ENCODE results near the gene ZFYVE16.
"Not testable (repeated sequence)": the region's sequence is repeated elsewhere in the genome, so short reads cannot be mapped to it uniquely, and the experiment has no call there.

The ZFYVE16 gene

DNA sequence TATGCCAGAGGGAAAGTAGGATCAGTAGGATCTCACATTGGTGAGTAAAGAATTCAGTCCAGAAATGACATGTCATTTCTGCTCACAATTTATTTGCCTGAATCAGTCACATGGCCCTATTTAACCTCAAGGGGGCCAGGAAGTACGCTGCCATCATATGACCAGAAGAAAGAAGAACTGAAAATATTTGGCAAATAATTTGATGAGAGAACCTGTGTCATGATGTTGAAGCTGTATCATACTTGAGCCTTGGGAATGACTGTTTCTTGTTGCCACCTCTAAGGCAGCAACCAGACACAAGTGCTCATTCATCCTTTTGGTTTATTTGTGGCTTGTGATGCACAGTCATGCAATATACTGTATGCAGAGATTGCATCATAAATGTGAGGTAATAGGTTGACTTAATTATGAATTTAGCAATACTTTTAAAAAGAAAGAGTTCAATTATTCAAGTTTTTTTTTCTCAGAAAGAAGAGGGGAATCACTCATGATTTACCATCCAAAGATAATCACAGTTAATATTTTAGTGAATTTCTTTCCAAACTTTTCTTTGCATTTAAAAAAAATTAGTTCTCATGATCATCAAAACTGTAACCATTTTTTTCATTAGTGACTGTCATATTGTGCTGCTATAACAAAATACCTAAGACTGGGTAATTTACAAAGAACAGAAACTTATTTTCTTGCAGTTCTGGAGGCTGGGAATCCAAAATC lies 8.2 kb upstream of the ZFYVE16 start:
- ATAC-seq (replicated peaks), result peak; percentile 96 to 99
- H3K4me1 Mint-ChIP-seq, result peaks cover 10 to 12% of the 10 kb centered on the region in 2 donors
- H3K36me3 Mint-ChIP-seq, result peaks cover 1 to 5% of the 10 kb centered on the region in 2 donors
- no peak overlapping the region for H3K4me3 Mint-ChIP-seq
- DNase-seq, result peak; percentile 30
- H3K27ac Mint-ChIP-seq, result peak overlapping the region; percentile 69
- H3K9me3 Mint-ChIP-seq, result peaks cover 0 to 7% of the 10 kb centered on the region in 2 donors
- H3K27me3 Mint-ChIP-seq, result peaks cover 6 to 11% of the 10 kb centered on the region in 2 donors

GRCh38 chr5:80400368-80400767 lies 7.5 kb upstream of the ZFYVE16 start:
- DNase-seq; ATAC-seq (replicated peaks); H3K4me3 Mint-ChIP-seq; H3K36me3 Mint-ChIP-seq; H3K9me3 Mint-ChIP-seq; H3K27me3 Mint-ChIP-seq; H3K27ac Mint-ChIP-seq: not testable (repeated sequence)
- H3K4me1 Mint-ChIP-seq, result peaks cover 10 to 12% of the 10 kb centered on the region in 2 donors

GRCh38 chr5:80403782-80404181 lies 4.1 kb upstream of the ZFYVE16 start:
- H3K27me3 Mint-ChIP-seq, result no peaks in the 10 kb centered on the region
- no peak overlapping the region for H3K27ac Mint-ChIP-seq

DNA sequence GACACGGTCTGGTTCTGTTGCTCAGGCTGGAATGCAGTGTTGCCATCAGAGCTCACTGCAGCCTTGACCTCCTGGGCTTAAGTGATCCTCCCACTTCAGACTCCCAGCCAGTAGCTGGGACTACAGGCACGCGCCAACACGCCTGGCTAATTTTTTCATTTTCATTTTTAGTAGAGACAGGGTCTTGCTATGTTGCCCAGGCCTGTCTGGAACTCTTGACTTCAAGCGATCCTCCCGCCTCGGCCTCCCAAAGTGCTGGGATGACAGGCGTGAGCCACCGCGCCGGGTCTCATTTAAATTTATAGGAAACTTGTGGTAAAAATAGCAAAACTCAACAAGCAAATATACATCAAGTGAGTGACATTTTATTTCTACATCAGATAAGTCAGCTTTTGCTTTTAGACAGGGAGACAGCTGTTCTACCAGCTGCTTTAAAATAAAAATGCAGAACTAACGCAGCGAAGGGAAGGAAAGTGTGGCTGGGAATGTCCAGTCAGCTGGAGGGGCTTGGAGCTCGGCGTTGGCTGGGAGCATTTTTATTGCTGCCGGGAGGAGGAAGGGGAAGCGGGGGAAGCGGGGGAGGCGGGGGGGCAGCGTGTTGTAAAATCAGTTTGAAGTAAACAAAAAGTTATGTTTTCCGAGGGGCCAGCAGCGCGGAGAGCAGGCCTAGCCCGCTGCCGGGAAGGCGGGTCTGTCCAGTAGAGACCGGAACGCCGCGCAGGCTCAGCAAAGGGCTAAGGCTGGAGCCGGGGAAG lies 707 bp upstream of the ZFYVE16 start:
- peaks cover 7 to 12% of the 10 kb centered on the region in 2 donors for H3K4me1 Mint-ChIP-seq
- no peaks in the 10 kb centered on the region for H3K27me3 Mint-ChIP-seq
- peak overlapping the region; percentile 100 for H3K27ac Mint-ChIP-seq
- ATAC-seq (replicated peaks) (peak in 1 of 2 donors; percentile 1), DNase-seq (peak; percentile 4)
- H3K36me3 Mint-ChIP-seq, result peaks cover 0 to 11% of the 10 kb centered on the region in 2 donors
- H3K9me3 Mint-ChIP-seq, result no peaks in the 10 kb centered on the region
- peak overlapping the region; percentile 97 to 98 for H3K4me3 Mint-ChIP-seq

More at GRCh38 chr5:80403782-80404181, 4.1 kb upstream of the ZFYVE16 start:
- Mint-ChIP-seq H3K4me1 (peaks cover 10 to 13% of the 10 kb centered on the region in 2 donors), H3K9me3 (peaks cover 0 to 7% of the 10 kb centered on the region in 2 donors), H3K36me3 (peaks cover 0 to 9% of the 10 kb centered on the region in 2 donors), H3K4me3 (no peak overlapping the region)
- no peak for ATAC-seq (replicated peaks)
- no peak for DNase-seq

- H3K27ac Mint-ChIP-seq, result peak overlapping the region; percentile 100
- ATAC-seq (replicated peaks), result peak; percentile 29 to 45
Observed at GRCh38 chr5:80408484-80409366, 861 bp downstream of the ZFYVE16 start.

DNA sequence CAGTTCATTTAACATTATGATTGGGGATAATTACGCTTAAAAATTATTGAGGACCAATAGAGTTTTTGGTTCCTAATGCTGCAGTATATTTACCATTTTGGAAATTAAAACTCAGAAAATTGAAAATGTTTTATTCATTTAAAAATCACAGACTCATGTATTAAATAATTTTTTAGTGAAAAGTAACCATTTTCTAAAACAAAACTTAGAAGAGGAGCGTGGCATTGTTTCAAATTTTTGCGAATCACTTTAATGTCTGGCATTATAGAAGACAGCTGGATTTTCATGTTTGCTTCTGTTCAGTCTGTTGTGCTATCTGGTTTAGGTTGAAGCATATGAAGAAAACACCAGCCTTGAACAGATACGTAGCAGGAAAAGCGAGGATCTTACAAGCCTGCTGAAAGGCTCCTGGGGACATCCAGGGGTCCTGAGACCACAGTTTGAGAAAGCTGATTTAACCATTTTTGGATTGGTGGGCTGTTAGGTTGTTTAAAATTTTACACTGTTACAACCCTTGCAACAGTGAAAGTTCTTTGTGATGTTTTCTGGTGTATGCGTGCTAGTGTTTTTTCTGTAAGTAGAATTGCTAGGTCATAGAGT lies 1.6 kb downstream of the ZFYVE16 start:
- Mint-ChIP-seq H3K4me1 (peaks cover 9 to 12% of the 10 kb centered on the region in 2 donors), H3K4me3 (no peak overlapping the region), H3K9me3 (no peaks in the 10 kb centered on the region), H3K27ac (no peak overlapping the region), H3K27me3 (no peaks in the 10 kb centered on the region), H3K36me3 (peaks cover 3 to 17% of the 10 kb centered on the region in 2 donors)
- DNase-seq (no peak), ATAC-seq (replicated peaks) (no peak)

More at GRCh38 chr5:80408484-80409366, 861 bp downstream of the ZFYVE16 start:
- Mint-ChIP-seq H3K4me3 (peak overlapping the region; percentile 97 to 98), H3K4me1 (peaks cover 7 to 12% of the 10 kb centered on the region in 2 donors), H3K9me3 (no peaks in the 10 kb centered on the region), H3K36me3 (peaks cover 0 to 11% of the 10 kb centered on the region in 2 donors), H3K27me3 (no peaks in the 10 kb centered on the region)
- DNase-seq, result no peak

DNA sequence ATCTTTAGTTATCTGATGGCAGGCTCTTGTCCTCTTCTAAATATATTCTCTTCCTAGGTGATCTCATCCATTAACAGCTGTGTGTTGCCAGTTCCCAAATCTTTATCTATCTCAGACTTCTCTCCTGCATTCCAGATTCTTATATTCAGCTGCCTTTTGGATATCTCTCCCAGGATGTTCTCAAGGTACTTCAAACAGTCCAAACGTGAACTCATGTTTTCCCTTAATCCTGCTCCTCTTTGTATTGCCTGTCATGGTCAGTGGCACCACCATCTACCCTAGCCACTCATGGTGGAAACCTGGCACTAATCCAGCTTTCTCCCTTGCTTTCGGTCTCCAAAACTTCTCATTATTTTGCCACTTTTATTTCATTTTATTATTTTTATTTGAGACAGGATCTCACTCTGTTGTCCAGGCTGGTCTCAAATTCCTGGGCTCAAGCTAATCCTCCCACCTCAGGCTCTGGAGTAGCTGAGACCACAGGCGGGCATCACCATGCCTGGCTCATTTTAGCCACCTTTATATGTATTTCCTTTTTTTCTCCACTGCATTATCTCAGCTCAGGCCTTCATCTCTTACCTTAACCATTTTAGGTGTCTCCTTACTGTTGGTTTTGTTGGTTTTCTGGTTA lies 3.8 kb downstream of the ZFYVE16 start:
- Mint-ChIP-seq H3K4me3 (no peak overlapping the region), H3K27me3 (no peaks in the 10 kb centered on the region), H3K36me3 (peaks cover 8 to 20% of the 10 kb centered on the region in 2 donors), H3K27ac (no peak overlapping the region), H3K9me3 (no peaks in the 10 kb centered on the region), H3K4me1 (peaks cover 9 to 12% of the 10 kb centered on the region in 2 donors)
- DNase-seq (no peak), ATAC-seq (replicated peaks) (no peak)

GRCh38 chr5:80414113-80414512 lies 6.2 kb downstream of the ZFYVE16 start:
- no peak overlapping the region for H3K27ac Mint-ChIP-seq
- no peak overlapping the region for H3K4me3 Mint-ChIP-seq
- no peaks in the 10 kb centered on the region for H3K9me3 Mint-ChIP-seq
- no peak for ATAC-seq (replicated peaks)
- H3K4me1 Mint-ChIP-seq, result peaks cover 9 to 14% of the 10 kb centered on the region in 2 donors
- DNase-seq, result no peak
- H3K36me3 Mint-ChIP-seq, result peaks cover 8 to 16% of the 10 kb centered on the region in 2 donors
- H3K27me3 Mint-ChIP-seq, result no peaks in the 10 kb centered on the region

GRCh38 chr5:80417973-80418372 lies 10.1 kb downstream of the ZFYVE16 start:
- Mint-ChIP-seq H3K4me1 (peaks cover 3 to 5% of the 10 kb centered on the region in 2 donors), H3K27ac (no peak overlapping the region), H3K27me3 (no peaks in the 10 kb centered on the region), H3K9me3 (peaks cover 0 to 4% of the 10 kb centered on the region in 2 donors), H3K36me3 (peaks cover 14 to 16% of the 10 kb centered on the region in 2 donors), H3K4me3 (no peak overlapping the region)
- DNase-seq (no peak), ATAC-seq (replicated peaks) (no peak)

GRCh38 chr5:80424365-80424764 lies 16.5 kb downstream of the ZFYVE16 start:
- not testable (repeated sequence) for DNase-seq; H3K27me3 Mint-ChIP-seq; H3K27ac Mint-ChIP-seq; ATAC-seq (replicated peaks)
- Mint-ChIP-seq H3K4me3 (peak overlapping the region in 1 of 2 donors; percentile 11), H3K9me3 (peaks cover 8 to 11% of the 10 kb centered on the region in 2 donors), H3K4me1 (peaks cover 3 to 13% of the 10 kb centered on the region in 2 donors), H3K36me3 (peaks cover 26 to 36% of the 10 kb centered on the region in 2 donors)

- H3K27me3 Mint-ChIP-seq, result no peaks in the 10 kb centered on the region
- H3K27ac Mint-ChIP-seq, result no peak overlapping the region
- DNase-seq, result no peak
- H3K36me3 Mint-ChIP-seq, result peaks cover 23 to 32% of the 10 kb centered on the region in 2 donors
- ATAC-seq (replicated peaks), result no peak
- no peak overlapping the region for H3K4me3 Mint-ChIP-seq
- peaks cover 3 to 15% of the 10 kb centered on the region in 2 donors for H3K4me1 Mint-ChIP-seq
- no peaks in the 10 kb centered on the region for H3K9me3 Mint-ChIP-seq
Observed at GRCh38 chr5:80435476-80435875, 27.6 kb downstream of the ZFYVE16 start.

DNA sequence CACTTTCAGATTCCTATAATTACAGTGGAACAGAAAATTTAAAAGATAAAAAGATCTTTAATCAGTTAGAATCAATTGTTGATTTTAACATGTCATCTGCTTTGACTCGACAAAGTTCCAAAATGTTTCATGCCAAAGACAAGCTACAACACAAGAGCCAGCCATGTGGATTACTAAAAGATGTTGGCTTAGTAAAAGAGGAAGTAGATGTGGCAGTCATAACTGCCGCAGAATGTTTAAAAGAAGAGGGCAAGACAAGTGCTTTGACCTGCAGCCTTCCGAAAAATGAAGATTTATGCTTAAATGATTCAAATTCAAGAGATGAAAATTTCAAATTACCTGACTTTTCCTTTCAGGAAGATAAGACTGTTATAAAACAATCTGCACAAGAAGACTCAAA lies 29.5 kb downstream of the ZFYVE16 start:
- Mint-ChIP-seq H3K4me1 (peaks cover 3 to 15% of the 10 kb centered on the region in 2 donors), H3K36me3 (peaks cover 32 to 47% of the 10 kb centered on the region in 2 donors)
- peak in 1 of 2 donors; percentile 53 for ATAC-seq (replicated peaks)

DNA sequence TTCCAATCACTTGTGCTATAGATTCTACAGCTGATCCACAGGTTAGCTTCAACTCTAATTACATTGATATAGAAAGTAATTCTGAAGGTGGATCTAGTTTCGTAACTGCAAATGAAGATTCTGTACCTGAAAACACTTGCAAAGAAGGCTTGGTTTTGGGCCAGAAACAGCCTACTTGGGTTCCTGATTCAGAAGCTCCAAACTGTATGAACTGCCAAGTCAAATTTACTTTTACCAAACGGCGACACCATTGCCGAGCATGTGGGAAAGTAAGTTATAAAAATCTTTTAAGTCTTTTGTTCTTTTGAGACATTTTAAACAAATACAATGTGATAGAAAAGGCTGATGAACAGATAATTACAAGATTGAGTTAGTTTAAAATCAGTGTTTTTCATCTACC lies 30.9 kb downstream of the ZFYVE16 start:
- Mint-ChIP-seq H3K9me3 (no peaks in the 10 kb centered on the region), H3K4me1 (peaks cover 3 to 15% of the 10 kb centered on the region in 2 donors), H3K4me3 (no peak overlapping the region), H3K27me3 (no peaks in the 10 kb centered on the region), H3K27ac (no peak overlapping the region), H3K36me3 (peaks cover 32 to 48% of the 10 kb centered on the region in 2 donors)
- no peak for DNase-seq
- no peak for ATAC-seq (replicated peaks)

More for the DNA sequence above, 29.5 kb downstream of the ZFYVE16 start:
- H3K27me3 Mint-ChIP-seq, result no peaks in the 10 kb centered on the region
- H3K4me3 Mint-ChIP-seq, result no peak overlapping the region
- H3K9me3 Mint-ChIP-seq, result no peaks in the 10 kb centered on the region
- DNase-seq, result no peak
- H3K27ac Mint-ChIP-seq, result no peak overlapping the region
